NCI-H2107 treated with DMSO at 0.1 percent for 48 hours (cell line): ENCODE data around the gene ZNF521.

Source experiments
- DNase-seq: peaks from one replicate; lab custom pipeline; 2025; ENCODE audit not compliant: unreplicated experiment; lab: John Stamatoyannopoulos, UW

The ZNF521 gene

DNA sequence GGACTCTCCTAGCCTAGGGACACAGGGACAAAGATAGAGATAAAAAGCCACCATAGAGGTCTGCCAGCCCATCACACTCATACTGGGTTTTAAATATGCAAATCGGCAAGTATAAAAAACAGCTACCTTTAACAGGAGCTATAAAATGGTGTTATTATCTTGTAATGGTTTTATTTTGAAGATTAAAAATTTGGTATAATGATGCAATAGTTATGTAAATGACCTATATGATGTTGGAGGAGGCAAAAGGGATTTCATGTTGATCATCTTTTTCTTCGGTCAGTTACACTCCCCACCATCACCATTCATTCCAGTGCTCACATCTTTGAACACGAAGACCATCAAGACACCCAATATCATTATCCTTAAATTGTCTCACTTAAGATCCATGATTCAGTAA is 11.2 kb downstream of the ZNF521 start:
- no peak for DNase-seq

DNA sequence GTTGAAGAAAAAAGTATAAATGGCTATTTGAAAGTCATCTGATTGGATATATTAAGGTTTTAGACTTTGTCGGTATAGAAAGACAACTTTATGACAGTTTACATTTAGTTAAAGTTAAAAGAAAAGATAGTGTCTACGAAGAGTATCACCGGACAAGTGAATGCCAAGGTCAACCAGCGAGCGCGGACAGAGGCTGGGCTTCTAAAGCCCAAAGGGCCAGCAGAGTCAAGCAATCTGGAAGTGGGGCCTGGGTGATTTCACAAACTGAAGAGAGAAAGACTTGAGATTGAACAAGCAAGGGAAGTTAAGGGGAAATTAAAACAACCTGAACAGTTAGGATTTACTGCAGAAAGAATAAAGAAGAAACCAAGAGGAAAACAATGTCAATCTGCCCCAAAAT is 16.3 kb downstream of the ZNF521 start:
- DNase-seq: no peak

DNA sequence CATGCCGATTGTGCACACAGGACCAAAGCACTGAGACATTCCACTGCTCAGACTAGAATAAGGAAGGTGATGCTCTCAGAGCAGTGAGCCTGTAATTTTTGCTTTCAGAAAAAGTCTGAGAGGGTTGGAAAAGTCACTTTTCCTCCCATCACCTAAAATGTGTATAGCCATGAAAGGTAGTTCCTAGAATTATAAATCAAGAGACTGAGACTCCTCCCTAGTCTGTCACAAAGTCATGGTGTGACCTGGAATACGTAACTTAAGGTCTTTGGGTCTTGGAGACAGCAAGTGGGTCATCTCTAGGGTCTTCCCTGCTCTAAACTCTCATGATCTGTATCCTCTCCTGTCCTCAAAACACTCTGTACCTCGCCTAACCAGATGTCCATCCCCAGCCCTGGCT is 16.9 kb downstream of the ZNF521 start:
- DNase-seq: no peak

GRCh38 chr18:25334588-25334987 is 17.4 kb downstream of the ZNF521 start:
- no peak for DNase-seq

DNA sequence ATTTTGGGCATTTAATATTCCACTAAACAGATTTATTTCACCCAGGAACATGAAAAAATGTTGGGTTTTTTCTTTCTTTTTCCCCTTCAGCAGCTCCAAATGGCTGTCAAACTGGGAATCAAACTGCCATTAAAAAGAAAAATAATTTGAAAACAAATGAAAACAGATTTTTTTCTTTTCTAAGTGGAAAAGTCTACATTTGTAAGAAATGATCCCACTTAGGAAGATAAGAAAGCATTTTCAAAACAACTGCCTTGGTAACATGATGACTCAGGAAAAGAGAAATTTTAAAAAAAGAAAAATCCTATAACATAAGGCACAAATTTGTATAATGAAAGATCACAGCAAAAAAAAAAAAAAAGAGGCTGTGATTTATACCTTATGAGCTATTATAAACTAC is 20.0 kb downstream of the ZNF521 start:
- DNase-seq: no peak

- DNase-seq: no peak
Measured at GRCh38 chr18:25329783-25330182, 22.2 kb downstream of the ZNF521 start.

- no peak for DNase-seq
Measured at GRCh38 chr18:25327584-25327983, 24.4 kb downstream of the ZNF521 start.

- DNase-seq: no peak
Measured at GRCh38 chr18:25326361-25326952, 25.5 kb downstream of the ZNF521 start.

DNA sequence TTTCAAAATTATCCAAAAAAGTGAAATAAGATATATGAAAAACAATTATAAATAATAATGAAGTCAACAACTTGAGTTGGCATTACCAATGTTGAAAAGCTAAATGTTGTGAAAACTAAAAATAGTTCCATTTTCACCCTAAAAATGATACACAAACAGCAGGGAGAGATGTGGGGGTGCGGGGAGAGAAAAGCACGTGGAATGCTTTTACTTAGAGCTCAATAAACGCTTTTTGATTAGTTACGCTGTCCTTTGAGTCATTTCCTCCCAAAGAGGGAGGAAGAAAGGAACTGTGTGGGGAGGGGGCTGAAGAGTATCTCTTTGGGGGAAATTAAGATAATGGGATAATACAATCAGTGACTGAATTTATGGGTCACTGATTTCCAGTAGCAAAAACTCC is 29.2 kb downstream of the ZNF521 start:
- DNase-seq: no peak

- DNase-seq: no peak
Measured at GRCh38 chr18:25316381-25317018, 35.5 kb downstream of the ZNF521 start.

DNA sequence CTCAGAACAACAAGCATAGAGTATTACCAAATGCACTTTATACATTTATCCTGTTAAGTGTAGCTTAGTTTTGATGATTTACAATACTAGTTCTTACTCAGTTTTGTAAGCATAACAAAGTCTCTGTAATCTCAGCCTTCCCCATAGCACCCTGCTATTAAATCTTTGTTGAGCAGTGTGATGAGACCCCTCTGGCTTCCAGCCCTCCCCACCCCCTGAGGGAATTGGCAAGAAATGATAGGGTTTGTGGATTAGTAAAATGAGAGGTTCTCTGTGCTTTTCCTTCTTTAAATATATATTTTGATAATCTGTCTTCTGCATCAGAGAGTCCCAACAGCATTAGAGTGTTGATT is 37.2 kb downstream of the ZNF521 start:
- no peak for DNase-seq

GRCh38 chr18:25314151-25314837 is 37.7 kb downstream of the ZNF521 start:
- no peak for DNase-seq

GRCh38 chr18:25313268-25313667 is 38.7 kb downstream of the ZNF521 start:
- DNase-seq: no peak

GRCh38 chr18:25310045-25310444 is 41.9 kb downstream of the ZNF521 start:
- DNase-seq: no peak

DNA sequence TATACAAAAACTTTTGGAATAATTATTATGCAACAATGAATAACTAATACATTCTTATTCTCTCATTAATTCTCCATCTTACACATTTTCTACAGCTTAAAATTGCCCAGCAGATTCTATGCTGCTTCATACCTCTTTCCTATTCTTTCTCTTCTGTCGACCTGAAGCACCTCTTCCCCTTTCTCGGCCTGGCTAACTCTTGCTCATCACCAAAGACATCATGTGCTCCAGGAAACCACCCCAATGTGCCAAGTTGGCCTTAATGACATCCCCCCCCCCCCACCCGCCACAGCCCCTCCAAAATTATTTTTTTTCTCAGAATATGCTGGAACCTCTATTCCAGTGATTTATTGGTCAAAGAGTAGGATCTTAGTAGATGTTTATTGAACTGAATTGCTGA is 43.6 kb downstream of the ZNF521 start:
- no peak for DNase-seq

GRCh38 chr18:25307192-25307591 is 44.8 kb downstream of the ZNF521 start:
- no peak for DNase-seq

DNA sequence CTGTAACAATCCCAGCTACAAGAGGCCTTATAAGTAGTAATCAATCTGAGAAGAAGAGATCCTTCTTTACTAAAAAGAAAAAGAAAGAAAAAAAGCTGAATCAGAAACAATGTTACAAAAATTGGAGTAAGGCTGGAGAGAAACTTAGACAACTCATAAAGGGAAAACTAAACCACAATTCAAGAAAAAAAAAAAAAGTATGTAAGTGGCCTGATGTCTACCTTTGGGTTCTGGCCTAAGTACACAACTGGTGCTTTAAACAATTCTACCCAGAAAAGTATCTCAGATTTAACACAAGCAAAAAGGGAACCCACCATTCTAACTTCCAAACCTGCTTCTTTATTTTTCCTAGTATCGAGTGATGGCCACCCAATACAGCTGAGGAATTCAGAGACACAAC is 45.3 kb downstream of the ZNF521 start:
- no peak for DNase-seq

GRCh38 chr18:25305584-25305983 is 46.4 kb downstream of the ZNF521 start:
- no peak for DNase-seq

DNA sequence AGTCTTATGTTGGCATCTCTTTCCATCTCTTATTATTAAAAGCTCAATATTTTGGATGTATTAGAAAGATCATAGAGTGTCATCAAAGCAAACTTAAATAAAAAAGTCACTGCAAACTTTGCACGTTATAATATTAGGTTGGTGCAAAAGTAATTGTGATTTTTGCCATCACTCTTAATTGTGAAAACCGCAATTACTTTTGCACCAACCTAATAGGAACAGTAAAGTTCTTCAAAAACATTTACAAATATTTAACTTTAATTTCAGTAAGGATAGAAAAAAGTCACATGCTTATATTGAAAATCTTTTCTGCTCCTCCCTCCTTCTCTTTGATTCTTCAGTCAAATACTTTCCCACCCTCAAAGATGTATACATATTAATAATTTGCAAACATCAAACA is 51.5 kb downstream of the ZNF521 start:
- DNase-seq: no peak

DNA sequence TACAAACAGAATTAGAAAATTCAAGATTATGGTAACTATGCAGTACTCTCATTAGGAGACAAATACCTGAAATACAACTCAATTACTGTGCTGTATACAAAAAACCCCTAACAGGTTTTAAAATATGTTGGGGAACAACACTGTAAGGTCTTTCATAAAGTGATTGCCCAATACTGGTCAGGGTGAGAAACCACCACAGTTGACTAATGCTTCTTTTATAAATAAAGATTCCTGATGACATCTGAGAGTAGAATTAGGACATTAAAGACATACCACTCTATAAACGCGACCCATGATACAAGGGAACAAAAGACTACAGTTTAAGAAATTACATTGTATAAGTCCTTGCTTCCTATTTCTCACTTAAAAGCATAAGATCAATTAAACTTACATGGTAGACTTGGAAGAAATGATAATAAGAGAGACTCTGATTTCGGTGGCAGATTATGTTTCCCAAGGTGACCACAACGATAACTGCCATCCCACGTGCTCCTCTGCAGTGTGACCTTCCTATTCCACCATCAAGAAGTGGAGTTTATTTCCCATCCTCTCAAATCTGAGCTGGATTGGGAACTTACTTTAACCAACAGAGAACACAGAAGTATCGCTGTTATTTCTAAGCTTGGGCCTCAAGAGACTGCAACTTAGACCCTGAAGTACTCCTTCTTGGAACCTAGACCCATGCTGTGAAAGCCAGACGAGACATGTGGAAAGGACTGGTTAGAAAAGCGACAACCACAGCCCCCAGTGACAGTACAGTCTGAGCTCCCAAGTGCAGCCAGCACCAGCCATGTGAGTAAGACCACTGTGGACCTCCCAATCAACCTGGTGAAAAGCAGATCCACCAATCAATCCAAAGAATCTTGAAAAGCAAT is 52.3 kb downstream of the ZNF521 start:
- no peak for DNase-seq

DNA sequence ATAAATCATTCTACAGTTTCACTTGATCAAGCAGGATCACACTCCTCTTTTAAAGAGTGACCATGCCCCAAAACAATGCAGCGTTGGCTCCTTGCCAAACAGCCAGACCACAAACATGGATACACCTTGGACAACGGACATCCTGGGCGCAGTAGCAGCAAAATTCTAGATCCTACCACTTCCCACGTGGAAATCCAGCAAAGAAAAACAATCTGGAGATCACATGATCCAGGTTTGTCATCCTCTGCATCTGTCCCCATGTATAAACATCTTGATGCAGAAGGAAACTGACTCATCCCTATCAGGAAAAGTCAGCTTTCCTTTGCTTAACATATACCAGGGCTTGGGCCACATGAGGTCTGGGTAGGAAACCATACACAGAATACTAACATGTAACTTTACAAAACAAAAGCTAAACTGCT is 53.1 kb downstream of the ZNF521 start:
- DNase-seq: no peak
